ENCODE results near the gene STARD10.
"Not testable (repeated sequence)": the region's sequence is repeated elsewhere in the genome, so short reads cannot be mapped to it uniquely, and the experiment has no call there.

The STARD10 gene, protein sequence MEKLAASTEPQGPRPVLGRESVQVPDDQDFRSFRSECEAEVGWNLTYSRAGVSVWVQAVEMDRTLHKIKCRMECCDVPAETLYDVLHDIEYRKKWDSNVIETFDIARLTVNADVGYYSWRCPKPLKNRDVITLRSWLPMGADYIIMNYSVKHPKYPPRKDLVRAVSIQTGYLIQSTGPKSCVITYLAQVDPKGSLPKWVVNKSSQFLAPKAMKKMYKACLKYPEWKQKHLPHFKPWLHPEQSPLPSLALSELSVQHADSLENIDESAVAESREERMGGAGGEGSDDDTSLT

DNA sequence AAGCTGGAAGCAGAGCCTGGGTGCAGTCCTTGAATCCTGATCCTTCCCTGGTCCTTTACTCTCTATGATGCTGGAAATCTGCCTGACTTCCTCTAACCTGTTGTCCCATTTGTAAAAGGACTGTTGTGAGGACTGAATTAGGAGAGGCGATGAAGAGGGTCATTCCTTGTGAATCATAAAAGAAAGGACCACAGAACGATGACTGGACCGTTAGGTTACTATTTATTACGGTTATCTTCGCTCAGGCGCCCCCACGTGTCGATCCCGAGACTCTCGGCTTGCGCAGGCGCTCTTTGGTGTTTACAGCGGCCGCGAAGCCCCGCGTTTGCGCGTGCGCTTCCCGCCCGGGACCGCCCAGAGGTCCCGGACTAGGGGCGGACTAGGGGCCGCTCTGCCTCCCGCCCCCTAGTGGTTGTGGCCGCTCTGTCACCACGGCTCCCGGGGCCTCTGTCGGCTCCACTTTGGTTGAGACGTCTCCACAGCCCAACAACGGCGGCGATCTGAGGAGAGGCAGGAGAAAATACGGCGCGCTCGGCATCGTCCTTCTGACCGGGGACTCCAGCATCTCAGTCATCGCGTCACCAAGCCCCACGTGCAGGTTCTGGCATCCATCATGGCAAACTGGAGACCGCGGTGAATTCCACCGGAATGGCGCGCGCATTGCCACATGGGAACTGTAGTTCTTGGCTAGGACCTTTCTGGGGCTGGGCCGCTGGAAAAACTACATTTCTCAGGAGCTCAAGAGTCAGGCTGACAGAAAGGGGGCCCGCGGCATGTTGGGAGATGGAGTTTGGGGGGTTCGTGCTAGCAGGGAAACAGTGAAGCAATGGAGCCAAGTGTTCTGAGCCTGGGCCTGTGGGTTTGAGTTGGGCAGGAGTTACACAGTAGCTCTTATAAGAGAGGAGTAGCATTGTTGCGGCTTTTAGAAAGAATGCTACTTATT is at the start of gene STARD10:
STARD10 (minus strand) TSS at position 623 of the 943 bp plus-strand sequence. CDS start 12,866 bp downstream, outside the sequence.
- peak; percentile 97 for DNase-seq

DNA sequence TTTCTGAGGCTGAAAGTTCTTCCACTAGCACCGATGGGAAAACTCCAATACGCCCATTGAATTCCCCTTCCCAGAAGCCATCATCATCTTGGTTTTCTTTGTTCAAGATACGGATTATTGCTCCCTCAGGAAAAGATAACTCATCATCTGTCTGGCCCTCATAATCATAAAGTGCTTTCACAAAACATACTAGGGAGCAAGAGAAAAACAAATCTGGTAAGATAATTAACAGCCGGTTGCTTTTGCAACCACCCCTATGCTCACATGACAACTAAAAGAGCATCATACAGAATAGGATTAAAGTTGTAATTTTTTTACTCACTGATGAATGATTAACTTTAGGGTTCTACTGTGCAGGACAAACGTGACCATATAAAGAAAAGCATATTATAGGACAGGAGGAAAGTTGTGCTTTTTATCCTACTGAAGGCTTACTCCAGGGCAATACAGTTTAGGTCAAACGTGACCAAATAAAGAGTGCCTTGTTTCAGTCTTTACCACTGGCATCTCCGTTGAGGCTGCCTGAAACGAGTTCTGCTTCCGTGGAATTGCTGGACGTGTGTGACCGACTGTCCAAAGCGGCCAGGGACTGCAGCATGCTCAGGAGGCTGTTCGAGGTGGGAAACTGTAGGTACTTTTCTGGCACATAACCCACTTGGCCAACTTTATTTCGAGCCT is 48.9 kb upstream of the STARD10 start:
- no peak for DNase-seq

DNA sequence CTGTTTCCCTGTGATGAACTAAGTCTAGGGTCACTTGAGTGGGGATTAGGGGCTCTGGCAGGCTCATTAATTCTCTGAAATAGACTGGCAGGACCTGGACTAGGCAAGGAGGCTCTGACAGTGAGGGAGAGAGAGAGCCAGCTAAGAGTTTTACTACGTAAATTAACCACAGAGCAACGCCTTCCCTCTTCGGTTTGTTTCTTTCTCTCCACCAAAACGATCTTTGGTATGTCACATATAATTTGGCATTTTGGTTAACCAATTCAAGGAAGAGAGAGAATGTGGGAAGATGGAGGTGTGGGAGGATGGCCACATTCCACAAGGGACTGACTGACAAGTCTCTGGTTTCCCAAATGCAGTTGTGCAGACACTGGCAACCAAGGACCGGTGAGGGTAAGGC is 48.3 kb upstream of the STARD10 start:
- DNase-seq = no peak

DNA sequence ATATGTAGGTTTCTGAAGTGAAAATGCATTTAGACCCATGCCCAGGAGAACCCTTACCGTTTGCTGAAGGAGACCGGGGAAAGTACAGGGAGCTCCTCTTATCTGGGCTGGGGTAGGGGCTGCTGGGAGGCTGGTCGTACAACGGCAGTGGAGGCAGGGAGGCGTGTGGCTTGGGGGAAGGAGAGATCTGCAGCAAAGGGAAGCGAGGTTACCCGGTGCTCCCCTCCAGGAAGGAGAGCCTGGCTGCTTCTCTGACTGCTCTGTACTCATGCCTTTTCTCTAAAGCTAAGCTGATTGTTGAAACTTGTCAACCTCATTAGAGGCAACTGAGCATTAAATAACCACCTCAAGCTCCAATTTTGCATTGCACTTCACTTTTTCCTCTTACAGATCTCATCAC is 47.5 kb upstream of the STARD10 start:
- DNase-seq = no peak

DNA sequence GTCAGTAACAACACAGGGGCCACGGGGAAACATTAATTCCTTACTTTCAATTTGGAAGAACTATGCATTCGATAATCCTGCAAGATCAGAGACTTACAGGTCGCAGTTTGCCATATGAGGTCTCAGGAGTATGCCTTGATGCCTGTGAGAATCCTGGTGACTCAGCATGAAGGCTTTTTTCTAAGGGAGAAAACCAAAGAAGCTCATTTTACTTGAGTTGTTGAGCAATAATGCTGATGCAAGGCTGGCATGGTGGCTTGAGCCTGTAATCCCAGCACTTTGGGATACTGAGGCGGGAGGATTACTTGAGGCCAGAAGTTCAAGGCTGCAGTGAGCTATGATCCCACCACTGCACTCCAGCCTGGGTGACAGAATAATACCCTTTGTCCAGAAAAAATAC is 46.9 kb upstream of the STARD10 start:
- DNase-seq = no peak

DNA sequence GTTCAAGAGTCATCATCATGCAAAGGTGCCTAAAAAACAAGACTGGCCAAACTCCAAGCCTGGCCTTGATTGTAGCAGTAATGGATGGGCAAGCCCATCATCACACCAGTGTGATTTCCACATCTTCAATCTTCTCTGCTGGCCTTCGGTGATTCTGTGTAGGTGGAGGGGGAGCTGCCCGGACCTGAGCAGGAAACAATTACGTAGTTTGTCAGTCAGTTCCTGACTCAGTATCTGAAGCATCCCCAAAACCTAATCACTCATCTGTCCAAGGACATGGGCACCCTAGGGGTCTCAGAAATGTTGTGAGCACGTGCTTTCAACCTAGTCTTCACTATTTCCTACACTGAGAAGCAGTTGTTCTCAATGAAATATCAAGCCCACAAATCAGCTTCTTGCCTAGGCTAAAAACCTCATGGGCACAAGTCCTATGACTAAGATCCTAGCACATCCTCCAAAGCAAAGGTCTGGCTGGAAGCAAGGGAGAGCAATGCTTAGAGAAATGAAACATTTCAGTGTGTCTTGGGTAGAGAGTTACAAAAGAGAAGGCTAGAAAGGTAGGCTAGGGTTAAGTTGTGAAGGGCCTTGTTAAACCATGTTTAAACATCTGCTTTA is 45.0 kb upstream of the STARD10 start:
- DNase-seq = no peak

DNA sequence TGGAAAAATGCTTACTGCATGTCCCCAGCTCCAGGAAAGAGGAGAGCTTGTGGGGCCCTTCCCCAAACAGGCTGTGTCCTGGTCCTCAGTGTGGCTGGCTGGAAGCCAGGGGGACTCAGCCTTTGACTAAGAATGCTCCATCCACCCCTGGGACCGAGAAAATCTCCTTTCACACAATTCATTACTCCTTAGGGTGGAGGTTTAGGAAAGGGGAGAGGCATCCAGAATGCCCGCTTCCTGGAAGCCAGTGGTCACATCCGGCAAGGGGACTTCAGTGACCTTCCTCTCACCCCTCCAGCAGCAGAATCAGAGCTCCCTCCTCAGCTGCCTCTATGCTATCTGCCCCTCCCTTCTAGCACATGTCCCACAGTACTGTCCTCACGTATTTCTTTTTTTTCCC is 42.3 kb upstream of the STARD10 start:
- no peak for DNase-seq

DNA sequence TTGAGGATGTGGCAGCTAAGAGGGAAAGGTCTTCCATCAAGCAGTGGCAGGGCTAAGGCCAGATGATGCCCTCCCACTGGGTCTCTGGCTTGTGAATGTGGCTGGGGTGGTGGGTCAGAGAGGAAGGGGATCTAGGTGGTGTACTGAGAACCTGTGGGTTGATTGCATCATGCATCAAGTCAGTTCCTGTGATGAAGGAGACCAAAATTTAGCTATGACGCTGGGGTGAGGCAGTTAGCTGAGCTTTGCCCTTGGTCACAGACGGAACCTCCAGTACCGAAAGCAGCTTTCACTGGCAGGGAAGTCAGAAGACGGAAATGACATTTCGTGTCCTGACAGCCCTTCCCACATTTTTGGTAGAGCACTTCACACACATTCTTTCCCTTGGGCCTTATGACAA is 41.1 kb upstream of the STARD10 start:
- DNase-seq = no peak

DNA sequence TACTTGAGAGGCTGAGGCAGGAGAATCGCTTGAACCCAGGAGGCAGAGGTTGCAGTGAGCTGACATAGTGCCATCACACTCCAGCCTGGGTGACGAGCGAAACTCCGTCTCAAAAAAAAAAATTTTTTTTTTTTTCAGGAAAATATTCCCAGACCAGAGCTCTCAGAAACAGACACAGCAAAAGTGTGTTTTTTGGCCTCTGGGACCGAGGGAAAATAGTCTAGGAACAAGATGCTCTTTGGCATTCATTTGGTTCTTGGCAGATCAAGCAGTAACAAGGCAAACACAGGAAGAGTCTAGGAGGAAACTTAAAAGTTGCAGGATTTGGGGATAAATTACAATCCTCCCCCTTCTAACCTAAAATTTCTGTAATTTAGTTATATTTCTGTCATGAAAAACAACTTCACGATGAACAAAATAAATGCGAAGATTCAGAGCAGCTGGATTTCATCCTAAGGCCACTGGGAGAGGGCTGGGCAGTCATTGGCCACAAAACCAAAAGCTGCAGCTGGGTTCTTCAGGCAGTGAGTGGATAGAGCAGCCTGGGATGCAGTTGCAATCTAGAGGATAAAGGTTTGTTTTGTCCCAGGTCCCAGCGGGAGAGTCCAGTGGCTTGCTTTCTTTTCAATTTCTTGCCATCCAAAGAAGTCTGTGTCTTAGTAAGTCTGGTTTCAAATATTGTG is 40.1 kb upstream of the STARD10 start:
- DNase-seq = no peak

DNA sequence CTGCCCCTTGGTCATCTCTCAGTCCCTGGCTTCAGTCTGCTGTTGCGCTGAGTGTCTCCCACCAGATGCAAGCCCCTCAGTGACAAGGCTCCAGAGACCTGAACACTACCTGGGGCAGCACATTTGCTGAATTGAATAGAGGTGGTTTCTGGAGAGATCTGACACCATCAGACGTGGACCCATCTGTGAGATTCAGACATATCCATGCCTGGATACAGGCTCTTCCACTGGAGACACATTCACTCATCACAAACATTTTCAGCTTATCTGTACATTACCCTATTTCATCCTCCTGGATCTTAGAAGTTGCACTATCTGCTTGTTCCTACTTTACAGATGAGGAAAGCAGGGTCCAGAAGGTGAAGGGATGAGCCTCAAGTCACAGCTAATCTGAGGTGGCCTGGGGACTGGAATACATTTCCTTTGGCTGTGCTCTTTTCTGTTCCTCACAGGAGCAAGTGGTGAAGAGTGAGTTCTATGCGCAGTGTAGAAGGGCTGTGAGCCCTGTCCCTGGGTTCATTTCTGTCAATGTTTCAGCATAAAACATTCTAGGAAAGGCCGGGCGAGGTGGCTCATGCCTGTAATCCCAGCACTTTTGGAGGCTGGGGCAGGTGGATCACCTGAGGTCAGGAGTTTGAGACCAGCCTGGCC is 39.4 kb upstream of the STARD10 start:
- DNase-seq = no peak

DNA sequence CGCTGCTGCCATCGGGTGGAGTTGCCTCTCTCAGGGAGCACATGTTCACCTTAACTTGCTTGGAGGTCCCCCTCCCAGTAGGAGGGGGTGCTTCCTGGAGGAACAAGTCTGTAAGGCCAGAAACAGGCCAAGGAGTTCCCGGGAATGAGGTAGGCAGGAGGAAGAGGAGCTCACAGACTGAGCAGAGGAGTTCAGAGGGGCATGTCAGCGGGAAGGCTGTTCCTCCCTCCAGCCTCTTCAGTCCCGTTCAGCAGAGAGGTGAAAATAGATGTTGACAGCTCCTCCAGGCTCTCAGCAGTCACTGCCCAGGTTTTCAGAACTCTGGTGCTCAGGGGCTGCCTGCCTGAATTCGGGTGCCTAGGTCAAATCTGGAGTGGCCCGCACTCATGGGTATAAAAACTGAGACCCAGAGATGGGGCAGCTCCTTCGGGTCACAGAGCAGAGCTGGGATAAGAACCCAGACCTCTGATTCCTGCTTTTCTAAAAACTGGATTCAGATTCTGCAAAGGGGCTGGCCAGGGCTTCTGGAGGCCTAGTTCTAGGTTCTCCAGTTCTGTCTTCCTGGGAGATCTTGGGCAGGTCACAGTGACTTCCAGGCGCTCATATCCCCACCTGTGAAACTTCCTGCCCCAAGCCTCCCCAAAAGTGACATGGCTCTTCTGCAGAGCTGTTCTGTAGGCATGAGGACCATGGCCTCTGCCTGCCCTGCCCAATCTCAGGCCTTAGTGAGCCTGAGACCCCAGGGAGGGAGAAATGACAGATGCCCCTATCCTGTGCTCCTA is 38.6 kb upstream of the STARD10 start:
- no peak for DNase-seq

DNA sequence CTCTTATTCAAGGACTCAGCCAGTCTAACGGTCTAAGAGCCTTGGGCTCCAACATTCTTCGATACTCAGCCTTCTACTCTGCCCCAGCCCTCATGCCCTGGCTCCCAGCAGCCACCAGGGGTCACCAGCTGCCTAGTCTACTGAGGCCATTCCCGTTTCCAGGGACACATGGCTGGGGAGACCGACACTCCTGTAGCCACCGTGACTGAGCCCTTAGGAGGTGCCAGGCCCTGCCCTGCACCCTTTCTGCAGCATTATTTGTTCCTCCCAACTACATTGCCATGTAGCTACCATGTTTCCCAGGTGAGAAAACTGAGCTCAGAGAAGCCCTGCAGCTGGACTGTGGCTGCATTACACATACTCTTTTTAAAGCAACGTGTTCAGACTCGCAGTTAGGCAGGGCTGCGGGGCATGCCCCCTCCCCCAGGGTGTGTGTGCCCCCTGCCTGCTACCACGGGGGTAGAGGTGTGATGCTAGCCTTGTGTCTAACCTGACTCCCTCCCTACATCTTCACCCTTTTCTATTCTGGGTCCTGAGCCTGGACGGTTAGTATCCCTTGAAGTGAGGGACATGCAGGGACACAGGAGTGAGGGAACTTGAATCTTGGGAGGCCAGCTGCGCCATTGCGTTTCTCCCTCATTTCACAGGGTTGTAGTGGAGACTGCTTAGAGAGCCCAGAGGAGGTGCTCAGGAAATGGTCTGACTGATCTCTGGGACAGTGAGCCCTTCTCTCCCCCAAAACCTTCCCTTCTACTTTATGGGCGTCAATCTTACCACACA is 37.9 kb upstream of the STARD10 start:
- peak; percentile 86 for DNase-seq

DNA sequence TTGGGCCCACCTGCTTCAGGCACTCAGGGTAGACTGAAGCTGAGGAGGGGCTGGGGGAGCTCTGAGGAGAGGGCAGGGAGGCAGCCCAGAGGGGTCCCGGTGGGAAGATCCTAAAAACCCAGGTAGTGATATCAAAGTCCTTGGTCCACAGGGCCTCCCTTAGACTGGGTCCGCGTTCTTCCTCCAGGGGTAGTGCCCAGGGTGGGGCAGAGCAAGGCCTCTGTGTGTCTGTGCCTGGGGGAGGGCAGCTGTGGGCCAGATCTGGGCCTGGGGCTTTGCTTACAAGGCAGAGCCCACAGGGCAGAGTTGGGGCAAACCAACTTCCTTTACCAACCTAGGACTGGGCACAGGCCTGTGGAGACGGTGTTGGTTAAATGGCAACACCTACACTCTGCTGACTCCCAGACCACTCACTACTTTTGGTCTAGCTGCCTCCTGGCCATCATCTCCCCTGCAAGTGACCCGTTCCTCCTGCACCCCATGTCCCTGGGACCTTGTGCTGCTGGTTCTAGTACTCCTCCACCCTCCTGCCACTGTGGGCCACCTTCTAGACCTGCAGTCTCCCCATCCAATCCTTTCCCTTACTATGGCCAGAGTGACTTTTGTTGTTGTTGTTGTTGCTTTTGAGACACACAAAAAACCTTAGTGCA is 36.2 kb upstream of the STARD10 start:
- no peak for DNase-seq

DNA sequence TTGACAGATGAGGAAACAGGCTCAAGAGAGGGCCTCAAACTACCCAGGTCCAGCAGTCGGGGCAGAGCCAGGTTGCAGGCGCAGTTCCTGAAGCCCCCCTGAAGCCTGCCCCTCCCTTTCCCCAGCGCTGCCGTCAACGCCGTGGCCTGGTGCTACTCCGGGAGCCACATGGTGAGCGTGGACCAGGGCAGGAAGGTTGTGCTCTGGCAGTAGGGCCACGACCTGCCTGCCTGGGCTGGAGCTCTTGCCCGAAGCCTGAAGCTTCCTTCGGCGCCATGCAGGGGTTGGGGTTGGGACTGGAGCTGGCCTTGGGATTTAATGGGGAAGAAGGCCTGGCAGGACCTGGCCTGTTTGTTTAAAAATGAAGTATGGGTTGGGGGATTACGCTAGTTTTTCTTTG is 35.3 kb upstream of the STARD10 start:
- no peak for DNase-seq

DNA sequence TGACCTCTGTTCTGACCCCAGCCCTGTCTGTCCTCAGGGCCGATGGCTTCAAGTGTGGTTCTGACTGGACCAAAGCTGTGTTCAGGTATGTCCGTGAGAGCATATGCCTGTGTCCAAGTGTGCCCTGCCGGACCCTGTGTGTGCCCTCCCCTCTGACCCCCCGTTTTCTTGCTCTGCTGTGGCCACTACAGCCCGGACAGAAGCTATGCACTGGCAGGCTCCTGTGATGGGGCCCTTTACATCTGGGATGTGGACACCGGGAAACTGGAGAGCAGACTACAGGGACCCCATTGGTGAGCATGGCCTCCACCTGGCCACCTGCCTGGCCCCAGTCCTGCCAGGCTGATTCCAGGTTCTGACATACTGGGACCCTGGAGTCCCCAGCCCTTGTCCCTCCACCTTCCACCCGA is 34.9 kb upstream of the STARD10 start:
- no peak for DNase-seq

DNA sequence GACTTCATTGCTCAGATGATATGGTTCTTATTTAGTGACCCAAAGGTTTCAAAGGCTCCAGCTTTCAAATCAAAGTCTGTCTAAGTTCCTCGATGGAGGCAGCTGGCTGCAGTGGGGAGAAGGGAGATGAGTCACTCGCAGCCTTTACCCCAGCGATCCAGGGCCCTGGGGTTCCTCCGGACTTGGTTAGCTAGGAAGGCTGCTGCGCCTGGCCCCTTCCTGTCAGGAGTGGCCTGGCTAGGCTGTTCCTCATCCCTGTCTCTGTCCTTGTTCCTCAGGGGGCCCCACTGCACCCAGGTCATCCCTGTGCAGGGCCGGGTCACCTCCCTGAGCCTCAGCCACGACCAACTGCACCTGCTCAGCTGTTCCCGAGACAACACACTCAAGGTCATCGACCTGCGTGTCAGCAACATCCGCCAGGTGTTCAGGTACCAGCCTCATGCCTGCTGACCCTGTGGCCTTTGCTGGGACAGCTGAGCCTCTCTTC is 34.3 kb upstream of the STARD10 start:
- DNase-seq = no peak

DNA sequence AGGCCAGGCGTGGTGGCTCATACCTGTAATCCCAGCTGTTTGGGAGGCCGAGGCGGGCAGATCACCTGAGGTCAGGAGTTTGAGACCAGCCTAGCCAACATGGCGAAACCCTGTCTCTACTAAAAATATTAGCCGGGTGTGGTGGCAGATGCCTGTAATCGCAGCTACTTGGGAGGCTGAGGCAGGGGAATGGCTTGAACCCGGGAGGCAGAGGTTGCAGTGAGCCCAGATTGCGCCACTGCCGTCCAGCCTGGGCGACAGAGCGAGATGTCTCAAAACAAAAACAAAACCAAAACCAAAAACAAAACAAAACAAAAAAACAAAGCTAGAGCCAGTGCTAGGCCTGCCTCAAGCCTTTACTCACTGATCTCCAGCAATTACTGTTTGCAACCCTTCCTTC is 33.8 kb upstream of the STARD10 start:
- DNase-seq = not testable (repeated sequence)

DNA sequence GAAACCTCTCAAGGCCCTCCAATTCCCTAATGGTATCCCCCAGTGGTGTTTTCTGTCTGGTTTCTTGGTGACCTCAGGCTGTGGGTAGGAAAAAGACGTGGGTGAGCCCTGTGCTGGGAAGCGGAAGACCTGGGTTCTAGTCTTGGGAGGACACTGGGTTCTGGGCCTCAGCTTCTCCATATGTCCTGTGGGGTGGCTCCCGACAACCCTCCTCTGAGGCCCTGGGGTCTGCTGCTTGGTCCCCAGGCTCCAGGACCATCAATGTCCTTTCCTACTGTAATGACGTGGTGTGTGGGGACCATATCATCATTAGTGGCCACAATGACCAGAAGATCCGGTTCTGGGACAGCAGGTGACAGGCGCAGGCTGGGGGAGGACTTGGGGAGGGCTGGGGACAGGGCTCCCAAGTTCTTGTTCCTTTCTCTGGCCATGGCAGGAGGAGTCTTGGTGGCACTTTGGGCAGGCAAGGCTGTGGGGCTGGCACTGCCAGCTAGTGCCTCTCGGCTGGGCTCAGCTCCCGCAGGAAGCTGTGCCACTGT is 33.2 kb upstream of the STARD10 start:
- DNase-seq = no peak

Measured in NCI-H2171 treated with DMSO at 0.1 percent for 48 hours (cell line).